GM19463 (cell line): ENCODE measurements around the gene DYNC1LI2.
A peak's percentile ranks its signal among the peaks of the same experiment; 100 is the strongest.
"Not testable (repeated sequence)": the region's sequence is repeated elsewhere in the genome, so short reads cannot be mapped to it uniquely, and the experiment has no call there.

Experiments
- ATAC-seq: cut with Tn5 transposase; IDR thresholded peaks from one replicate; pipeline ENCODE4 v1.9.1; 2021; ENCODE audit warnings: mild to moderate bottlenecking, moderate library complexity; ENCODE audit not compliant: unreplicated experiment

Gene DYNC1LI2

DNA sequence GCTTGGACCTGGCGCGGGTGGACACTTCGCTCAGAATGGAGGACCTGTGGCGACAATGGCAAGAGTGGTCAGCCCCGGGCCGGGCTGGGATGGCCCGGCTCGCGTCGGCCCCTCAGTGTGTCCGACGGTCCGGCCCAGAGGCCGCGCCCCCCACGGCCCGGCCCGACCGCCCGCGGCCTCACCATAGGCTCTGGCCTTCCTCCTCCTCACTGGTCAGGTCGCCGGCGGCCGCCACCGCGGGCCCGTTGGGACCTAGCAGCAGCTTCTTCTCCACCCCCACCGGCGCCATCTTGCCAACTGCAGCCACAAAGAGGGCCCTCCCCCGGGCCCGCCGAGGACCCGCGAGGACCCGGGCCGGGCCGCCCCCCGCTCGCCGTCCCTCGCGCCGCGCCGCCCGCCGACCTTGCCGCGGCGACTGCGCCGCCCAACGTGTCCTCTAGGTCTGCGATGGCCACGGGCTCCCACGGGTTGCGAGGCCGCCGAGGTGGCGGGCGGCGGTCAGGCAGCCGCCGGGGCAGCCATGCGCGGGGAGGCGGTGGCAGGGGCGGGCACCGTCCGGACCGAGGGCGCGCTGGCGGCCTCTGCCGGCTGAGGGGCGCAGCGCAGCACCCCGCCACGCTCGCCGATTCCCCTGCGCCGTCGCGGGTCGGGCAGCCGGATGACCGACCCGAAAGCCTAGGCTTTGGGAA, at the start of gene DYNC1LI2:
TSS of gene DYNC1LI2 (minus strand) at position 307 of the 689 bp plus-strand sequence. CDS start at position 289, 18 bp downstream.
- ATAC-seq, result peak; percentile 89

DNA sequence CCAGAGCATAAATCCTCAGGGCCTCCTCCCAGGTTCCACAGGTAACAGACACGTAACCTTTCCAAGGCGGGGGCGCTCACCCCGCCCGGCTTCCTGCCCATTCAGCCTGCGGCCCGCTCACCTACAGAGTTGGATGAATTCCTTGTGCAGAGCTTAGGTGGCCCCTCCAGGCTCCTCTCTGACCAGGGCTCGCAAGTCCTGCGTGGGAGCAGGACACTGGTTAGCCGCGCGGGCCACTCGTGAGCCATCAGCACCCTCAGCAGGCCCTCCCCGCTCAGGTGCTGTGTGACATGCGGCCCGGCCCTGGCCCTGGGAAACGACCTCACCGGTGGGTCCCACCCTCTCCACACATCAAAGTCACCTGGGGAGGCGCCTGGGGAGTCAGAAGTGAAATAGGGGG, 49.4 kb upstream of the DYNC1LI2 start:
- ATAC-seq, result no peak

DNA sequence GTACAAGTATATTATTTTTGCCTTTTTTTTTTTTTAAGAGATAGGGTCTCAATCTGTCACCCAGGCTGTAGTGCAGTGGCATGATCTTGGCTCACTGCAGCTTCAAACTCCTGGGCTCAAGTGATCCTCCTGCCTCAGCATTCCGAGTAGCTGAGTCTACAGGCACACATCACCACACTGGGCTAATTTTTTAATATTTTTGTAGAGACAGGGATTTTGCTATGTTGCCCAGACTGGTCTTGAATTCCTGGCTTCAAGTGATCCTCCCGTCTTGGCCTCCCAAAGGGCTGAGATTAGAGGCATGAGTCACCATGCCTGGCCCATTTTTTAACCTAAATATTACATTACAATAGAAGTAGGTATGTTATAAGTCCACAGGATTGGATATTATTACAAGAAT, 46.8 kb upstream of the DYNC1LI2 start:
- ATAC-seq, result no peak

DNA sequence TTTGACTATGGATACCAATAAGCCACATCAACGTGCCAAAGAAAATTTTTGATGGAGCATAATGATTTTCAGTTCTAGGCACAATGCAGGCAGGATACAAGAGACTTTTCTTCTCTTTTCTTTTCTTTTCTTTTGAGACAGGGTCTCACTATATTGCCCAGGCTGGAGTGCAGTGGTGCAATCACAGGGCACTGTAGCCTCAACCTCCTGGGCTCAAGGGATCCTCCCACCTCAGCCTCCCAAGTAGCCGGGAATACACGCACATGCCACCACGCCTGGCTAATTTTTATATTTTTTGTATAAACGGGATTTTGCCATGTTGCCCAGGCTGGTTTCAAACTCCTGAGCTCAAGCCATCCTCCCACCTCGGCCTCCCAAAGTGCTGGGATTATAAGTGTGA, 42.6 kb upstream of the DYNC1LI2 start:
- ATAC-seq, result not testable (repeated sequence)

DNA sequence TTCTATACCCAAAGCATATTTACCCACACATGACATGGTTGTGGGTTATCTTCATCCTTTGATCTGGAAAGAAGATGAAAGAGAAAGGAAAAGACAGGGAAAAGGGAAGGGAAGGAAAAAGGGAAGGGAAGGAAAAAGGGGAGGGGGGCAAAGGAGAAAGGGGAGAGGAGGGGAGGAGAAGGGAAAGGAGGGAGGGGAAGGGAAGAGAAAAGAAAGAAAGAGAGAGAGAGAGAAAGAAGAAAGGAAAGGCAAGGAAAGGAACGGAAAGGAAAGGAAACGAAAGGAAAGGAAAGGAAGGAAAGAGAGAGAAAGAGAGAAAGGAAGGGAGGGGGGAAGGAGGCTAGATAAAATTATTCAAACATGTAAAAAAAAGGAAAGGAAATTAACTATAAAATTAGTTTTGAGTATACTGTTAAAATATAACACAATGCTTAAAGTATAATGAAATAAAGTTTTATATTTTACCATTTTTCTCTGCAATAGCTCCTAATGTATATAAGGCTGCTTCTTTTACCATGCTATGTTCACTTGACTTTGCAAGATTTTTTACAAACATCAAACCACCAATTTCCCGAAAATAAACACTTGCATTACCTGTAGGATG, 38.8 kb upstream of the DYNC1LI2 start:
- ATAC-seq, result no peak

DNA sequence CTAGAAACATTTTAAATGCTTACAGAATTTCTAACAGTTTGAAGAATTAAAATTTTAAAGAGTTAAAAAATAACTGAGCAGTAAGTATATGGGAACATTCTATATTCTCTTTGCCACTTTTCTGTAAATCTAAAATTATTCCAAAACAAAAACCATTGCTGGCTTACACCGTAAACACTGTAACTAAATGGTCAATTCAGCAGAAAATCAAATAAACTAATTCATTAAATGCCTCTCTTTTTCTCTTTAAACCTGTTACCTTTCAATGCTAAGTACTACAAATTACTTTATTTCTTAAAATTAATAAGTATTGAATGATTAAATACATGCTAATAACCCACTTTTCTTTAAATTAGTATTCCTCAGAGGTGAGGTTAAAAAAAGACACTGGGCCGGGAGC, 36.0 kb upstream of the DYNC1LI2 start:
- no peak for ATAC-seq

DNA sequence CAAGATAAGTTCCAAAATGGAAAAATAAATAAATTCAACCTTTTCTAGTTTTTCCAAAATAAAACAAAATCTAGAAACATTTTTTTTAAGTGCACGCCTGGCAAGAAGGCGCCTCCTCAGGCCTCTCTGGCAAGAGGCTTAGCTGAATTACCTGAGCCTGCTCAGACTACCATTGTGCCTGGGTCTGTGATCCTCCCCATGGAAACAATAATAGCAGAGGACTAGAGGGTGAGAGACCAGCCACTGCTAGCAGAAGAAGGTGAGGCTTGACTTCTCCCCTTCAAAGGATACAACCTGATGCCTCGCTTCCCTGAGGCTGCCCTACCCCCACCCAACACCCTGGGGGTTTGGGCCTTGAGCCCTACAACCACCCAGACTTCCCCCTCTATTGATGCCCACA, 35.1 kb upstream of the DYNC1LI2 start:
- ATAC-seq, result no peak

DNA sequence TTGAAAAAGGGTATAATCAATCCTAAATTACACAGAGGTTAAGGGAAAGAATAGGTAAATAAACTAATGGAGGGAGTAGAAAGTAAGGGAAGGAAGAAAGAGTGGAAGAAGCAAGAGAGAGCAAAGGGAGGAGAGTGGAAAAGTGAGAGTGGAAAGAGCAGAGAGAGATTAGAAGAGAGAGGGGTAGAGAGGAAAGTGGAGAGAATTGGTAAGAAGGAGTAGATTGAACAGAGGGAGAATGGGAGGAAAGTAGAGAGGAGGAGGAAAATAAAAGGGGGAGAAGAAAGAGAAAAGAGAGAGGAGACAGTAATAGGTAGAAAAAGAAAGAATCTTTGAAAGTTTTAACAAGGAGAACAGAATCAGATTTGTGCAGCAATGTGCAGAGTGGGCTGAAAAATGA, 25.0 kb upstream of the DYNC1LI2 start:
- no peak for ATAC-seq

DNA sequence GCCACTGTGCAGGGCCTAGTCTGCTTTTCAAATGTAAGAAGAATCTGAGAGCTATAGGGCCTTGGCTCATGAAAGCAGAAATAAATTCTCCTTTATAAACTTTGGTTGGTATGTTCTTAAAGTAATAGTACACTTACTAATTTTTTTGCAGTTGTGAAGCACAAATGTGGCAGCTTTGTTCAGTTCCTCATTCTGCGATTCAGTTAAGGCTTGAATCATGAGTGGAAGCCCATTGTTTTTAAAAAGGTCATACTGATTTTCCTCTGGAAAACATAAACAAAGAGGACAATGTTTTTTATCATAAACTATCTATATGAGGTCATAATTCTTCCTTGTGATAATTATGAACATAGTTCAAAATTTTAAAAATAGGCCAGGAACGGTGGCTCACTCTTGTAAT, 23.6 kb upstream of the DYNC1LI2 start:
- ATAC-seq, result no peak

DNA sequence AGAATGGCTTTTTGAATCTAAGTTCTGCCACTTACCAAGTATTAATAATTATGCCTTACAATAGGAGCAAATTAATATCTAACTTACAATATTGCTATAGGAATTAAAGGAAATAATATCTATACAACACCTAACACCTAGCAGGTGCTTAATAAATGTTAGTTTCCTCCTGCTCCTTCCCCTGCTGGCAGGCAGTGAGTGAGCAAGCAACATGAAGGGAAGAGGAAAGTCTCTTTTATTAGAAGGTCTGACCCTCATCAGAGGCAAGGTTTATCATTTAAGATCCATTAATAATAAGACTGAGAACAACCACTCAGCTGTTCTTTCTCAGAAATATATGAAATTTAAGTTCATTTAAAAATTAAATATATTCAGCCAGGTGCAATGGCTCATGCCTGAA, 6.7 kb upstream of the DYNC1LI2 start:
- no peak for ATAC-seq

DNA sequence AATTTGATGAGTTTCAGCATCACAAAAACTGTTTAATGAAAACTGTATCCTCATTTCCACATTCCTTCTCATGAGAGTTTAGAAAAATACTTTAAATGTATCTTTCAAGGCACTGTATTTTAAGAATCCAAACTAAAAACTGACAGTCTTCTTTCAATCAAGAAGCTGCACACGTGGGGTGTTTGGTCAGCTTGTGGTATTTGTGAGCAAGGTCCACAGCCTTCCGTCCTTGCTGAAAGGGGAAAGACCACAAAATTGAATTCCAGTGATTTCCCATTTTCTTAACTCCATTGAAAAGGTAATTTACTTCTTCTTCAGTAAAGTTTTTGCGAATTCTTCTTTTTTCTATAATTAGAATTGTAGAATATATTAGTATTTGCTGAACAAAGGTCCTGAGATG, 3.4 kb upstream of the DYNC1LI2 start:
- ATAC-seq, result no peak

DNA sequence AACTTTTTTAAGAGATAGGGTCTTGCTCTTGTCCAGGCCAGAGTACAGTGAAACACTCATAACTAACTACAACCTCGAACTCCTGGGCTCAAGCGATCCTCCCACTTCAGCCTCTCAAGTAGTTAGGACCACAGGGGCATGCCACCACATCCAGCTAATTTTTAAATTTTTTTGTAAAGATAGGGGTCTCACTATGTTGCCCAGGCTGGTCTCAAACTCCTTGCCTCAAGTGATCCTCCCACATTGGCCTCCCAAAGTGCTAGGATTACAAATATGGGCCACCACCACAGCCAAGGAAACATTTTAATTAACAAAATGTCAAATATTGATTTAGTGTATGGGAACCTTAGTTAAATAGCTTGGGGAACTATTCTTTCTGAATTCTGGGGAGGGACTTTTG, 2.8 kb upstream of the DYNC1LI2 start:
- ATAC-seq, result no peak

DNA sequence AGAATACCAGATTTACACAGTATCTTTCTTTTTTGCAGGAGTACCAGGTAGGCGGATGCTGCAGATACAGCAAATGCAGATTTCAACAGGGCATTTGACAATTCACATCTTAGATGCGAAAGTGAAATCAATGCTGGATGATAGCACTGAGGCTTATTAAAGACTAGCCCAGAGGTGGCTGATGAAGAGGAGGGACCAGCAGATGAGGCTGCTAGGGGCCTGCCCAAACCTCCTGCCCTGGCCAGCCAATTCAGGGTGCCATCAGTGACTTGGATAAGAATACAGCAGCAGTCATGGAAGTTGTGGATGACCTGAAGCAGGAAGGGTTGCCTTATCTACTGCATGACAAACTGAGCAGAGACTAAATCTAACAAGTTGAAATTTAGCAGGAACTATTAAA, 1.5 kb upstream of the DYNC1LI2 start:
- no peak for ATAC-seq

DNA sequence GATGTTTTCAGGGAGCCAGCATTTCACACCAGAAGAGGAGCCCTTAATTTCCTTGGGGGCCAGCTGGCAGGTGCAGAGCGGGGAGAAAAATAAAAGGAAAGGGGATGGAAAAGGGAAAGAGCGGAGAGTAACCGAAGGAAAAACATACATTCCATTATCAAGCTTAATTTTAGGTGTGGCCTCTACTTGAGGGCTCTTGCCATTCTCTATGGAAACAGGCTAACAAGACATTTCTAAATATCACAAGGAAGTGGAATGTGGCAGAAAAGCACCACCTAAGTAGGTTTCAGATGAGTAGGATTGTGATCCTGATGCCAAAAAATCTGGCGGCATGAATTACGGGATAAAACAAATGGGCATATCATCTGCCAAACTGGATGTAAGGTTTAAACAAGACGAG, 970 bp upstream of the DYNC1LI2 start:
- no peak for ATAC-seq

DNA sequence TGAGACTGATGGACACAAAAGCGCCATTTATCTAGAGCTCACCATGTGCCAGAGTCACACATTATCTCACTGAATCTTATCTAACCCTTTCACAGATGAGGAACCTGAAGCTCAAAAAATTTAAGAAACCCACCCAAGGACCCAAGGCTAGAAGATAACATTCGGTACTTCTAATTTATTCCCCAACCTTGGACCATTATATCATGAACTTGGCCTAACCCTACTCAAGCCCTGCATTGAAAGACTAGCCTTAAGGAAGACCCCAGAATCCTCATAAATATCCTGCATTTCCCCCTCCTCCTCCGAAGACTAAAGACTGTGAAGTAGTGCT, 548 bp upstream of the DYNC1LI2 start:
- no peak for ATAC-seq

DNA sequence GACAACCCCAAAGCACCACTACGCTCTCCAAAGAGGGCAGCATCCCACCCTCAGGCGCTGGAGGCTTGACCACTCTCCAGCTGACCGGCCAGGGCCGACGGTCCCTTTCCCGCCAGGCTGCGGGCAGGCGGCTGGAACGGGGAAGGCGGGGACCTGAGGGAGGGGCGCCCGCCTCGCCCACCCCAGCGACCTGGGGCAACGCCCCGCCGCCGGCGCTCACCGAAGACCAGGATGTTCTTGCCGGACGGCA, 431 bp downstream of the DYNC1LI2 start:
- ATAC-seq, result peak; percentile 6

DNA sequence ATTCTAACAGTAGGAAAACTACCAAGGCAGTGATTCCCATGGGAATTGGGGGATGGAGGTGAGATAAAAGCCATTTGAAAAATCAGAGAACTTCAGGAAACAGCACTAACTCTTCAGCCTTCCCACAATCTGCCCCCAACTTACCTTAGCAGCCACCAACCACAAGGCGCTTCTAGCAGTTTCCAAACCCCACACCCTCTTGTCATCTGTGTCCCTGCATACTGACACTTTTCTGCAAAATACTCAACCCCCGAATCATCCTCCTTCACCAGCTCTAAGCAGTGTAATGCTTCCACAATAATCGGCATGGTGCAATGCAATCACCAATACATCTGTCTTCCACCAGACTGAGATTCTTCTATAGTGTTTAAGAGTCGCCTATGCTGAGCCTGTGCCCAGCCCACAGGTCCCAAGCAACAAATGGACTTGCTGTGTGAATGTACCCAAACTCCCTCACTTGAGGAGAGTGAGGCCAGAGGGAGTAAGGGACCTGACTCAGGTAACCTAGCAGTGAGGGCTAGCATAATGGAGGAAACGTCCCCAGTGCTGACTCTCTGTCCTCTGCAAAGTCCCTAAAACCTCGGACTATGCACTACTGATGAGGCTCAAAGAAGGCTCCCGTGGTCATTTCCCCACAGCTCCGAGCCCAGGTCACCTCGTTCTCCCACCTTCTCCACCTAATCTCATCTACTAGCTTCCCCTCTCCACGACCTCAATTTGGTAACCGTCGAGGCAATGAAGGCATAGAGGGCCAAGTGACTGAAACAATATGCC, 943 bp downstream of the DYNC1LI2 start:
- no peak for ATAC-seq

DNA sequence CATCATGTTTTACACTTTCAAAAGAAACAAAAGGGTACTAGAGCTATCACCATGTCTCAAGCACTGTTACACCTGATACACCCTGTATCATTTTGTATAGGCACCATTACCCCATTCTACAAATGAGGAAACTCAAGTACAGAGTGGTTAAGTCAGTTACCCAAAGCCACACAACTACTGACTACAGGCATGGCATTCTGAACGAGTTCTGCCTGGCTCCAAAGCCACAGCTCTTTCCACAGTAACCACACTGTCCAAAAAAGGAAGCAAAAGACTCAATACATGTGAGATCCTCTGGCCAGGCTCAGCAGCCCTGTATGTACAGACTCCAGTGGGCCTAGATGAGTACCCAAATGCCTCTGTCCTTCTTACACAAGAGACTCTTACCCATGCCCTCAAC, 4.7 kb downstream of the DYNC1LI2 start:
- peak; percentile 42 for ATAC-seq

DNA sequence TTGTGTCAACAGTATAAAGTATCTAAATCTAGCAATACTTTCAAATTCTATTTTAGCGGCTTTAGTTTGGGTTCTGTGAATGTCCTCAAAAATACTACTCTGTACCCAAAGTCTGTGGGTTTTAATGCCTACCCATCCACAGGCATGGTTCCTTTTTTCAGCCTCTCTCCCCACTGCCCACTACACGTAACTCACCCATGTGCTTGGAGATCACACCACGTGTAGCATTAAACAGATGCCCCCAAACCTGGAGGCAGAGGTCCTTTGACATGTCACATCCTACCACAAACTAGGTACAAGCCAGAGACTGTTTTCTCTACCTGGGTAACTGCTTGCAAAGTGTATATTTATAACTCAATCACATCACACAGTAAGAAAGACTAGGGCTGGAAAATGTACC, 5.4 kb downstream of the DYNC1LI2 start:
- no peak for ATAC-seq

DNA sequence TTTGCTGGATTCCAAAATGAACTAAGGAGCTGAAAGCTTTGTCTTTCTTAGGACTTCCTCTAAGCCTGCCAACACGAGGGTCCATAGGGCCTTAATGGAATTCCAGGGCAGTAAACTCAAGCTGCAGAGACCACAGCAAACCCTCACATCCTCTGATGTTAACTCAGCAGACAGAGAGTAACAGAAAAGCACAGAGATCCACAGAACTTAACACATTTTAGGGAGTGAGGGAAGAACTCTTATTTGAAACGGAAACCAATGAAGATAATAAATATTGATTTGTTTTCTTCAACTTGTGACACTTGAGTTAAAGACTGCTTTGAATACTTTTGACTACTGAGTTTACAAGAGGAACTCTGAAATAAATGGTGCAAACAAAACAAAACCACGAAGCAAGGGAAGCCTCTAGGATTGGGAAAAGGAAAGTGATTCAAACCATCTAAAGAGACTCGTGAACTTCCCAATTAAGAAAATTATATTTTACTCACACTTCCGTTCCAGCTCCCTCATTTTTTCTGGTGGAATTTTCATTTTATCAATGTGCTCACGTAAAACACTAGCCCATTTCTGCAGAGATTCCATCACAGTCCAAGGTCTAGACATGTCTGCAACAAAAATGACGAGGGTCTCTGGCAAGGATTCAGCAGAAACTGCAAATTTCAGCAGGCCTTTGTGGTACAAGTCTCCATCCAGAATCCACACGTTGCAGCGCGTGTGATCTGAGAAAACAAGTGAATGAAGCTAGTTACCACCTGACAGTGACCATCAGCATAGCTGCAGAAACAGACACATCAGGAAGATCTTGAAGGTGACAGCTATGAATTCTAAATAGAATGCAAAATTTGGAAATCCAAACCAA, 9.2 kb downstream of the DYNC1LI2 start:
- no peak for ATAC-seq

DNA sequence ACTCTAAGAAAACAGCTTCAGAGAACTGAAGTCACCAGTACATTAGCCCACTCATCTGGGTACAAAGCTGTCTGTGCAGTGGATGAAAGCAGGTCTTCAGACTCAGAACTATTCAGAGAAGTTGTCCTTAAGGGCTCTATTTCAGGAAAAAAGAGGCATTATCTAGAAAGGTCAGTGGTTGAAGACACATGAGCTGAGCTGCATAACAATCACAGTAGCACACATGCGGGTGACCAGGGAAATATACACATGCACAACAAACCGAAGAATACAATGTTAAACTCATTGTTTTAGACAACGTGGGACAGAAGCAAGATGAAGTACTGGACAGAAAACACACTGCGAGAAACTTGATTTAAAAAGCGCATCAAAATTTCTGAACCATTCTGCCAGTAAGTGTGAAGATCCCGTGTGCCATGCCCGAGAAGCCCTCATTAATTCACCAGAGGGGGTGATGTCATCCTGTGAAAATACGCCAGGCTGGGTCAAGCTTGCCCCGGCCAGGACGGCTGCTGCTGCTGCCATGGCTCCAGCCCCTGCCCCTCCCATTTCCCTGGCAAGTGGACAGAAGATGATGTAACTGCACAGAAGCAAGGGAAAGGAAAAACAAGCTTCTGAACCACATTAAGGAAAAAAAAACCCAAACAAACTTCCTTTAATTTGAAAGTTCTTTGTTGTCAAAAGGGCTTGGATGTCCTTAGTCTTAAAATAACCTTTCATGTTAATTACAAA, 10.1 kb downstream of the DYNC1LI2 start:
- ATAC-seq, result no peak
